ENCODE measurements around the gene DMGDH.

DNA sequence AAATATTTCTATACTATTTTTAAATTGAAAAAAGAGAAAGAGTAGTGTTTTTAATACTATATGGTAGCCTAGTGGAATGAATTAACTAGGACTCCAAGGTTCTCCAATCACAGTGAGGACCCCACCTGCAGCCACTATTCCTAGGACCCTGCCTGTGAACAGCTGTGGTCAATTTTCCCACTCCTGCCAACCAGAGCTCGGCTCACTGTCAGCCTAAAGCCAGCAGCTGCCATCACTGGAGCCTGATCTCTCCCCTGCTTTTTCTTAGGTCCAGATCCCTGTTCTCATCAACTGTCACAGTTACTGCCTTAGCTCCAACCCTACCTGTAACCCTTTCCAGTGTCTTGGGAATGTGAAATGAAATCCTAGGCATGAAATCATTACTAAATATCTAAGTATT, 109.7 kb downstream of the DMGDH start:
- TF ChIP-seq ISL1 (CRISPR knock-in tag; IDR thresholded peaks at IDR 0.05), result no peak
- no peak for TF ChIP-seq ZFP3 (CRISPR knock-in tag; IDR thresholded peaks at IDR 0.05)
- TF ChIP-seq GLIS3 (CRISPR knock-in tag; IDR thresholded peaks at IDR 0.05), result no peak

Measured in SK-N-SH treated with all-trans-retinoic acid at 6 μM for 48 hours (cell line).